ENCODE data around the gene FIGLA. TPM values are rescaled to one million over a fixed set of nuclear protein-coding genes. Genes with fewer than 3 reads are reported as not detected.

FIGLA gene
- total RNA-seq = not detected

GRCh38 chr2:70790136-70790828 is at the start of gene FIGLA:
FIGLA (minus strand) TSS chr2:70790643; CDS start chr2:70790638, 5 bp downstream.
- ATAC-seq = peak; percentile 31

GRCh38 chr2:70837980-70838925 is 47.8 kb upstream of the FIGLA start:
- DNase-seq (ENCODE audit: low spot score) (no peak), ATAC-seq (no peak)

More at GRCh38 chr2:70790136-70790828, at the start of gene FIGLA:
- DNase-seq (ENCODE audit: low spot score) = no peak

- DNase-seq (ENCODE audit: low spot score) (no peak), ATAC-seq (no peak)
These were observed 45.2 kb upstream of the FIGLA start, which contains the start of gene CD207 for GRCh38 chr2:70835643-70836042. CD207 (minus strand) TSS chr2:70835816; CDS start chr2:70835776, 40 bp downstream.

DNA sequence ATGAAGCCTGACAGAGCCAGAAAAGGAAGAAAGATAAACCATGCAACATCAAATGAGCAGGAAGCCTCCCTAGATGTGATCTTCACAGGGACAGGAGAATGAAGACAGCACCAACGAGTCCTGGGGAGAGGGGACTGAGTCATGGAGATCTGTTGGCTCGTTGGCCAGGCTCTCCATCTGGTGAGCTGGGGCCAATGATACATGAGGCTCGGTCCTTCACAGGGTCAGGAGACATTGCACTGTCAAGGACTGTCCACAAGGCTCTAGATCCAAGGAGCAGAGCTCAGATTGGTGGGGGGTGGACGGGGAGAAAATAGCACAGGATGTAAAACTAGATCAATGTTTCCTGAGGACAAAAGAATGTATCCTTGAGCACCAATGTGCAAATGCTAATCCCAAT is 44.4 kb upstream of the FIGLA start:
- DNase-seq (ENCODE audit: low spot score) (no peak), ATAC-seq (no peak)

DNA sequence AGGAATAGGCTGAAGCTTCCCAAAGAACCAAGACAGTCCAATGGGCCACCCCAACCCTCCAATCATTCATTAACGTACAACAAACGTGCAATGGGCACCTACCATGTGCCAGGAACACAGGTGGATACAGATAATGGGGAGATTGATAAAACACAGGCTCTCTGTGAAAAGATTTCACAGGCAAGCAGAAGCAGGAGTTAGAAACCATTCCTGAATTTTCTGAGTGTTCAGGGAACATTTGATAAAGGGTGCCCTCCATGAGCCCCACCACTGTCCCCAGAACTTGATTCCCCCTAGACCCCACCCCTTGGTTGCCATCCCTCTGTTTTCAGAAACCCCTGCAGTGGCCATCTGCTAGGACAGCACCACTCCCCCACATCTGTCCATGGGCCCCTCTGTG is 43.7 kb upstream of the FIGLA start:
- no peak for DNase-seq (ENCODE audit: low spot score)

DNA sequence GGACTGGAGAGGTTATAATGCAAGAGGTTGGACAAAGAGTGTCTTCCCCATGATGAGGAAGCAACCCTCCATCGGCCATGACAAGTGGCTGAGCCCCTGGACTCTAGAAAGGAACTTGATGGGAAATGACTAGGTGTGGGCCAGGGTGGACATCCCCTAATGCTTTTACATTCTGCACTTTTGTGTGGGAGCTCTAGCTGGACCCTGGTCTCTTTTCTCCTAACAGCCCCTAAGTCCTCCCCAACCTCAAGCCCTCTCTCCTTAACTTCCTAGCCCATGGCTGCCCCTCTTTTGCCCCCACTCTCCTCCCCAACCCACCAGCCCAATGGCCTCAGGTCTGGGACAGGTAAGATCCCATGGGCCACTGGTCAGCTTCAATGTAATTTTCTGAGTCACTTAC is 42.8 kb upstream of the FIGLA start:
- DNase-seq (ENCODE audit: low spot score) (no peak), ATAC-seq (no peak)

More for the DNA sequence above, 43.7 kb upstream of the FIGLA start:
- ATAC-seq = no peak

DNA sequence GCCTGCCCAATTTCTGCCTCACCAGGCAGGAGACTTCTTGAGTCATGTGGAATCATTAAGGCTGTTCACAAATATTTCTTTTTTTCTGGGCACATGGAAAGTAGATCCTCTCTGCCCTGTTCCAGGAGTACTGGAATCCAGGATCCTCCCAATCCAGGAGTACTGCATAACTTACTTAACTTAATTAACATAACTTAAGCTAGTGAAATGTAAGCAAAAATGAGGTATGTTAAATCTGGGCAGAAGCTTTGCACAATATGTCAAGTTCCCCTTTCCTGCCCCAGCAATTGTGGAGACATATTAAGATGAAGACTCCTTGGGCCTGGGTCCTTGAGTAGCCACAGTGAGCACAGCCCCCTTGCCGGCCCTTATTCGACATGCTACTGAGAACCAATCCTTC is 41.9 kb upstream of the FIGLA start:
- DNase-seq (ENCODE audit: low spot score) (no peak), ATAC-seq (no peak)

DNA sequence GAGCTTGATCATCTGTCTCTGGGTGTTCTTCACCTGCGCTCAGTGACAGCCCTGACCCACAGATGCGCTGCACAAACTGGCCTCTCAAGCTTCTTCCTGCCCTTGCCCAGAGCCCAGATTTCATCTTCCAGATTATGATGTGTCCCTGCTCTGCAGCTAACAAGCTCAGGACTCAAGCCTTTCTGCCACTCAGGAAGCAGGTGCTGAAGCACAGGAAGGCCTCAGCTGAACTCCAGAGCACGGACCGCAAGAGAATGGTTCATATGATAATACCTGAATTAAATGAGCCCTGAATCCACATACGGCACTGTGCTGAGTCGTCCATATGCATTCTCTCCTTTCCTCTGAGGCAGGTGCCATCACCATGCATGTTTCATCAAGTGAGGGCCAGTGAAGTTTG is 41.4 kb upstream of the FIGLA start:
- no peak for ATAC-seq
- DNase-seq (ENCODE audit: low spot score) = no peak

DNA sequence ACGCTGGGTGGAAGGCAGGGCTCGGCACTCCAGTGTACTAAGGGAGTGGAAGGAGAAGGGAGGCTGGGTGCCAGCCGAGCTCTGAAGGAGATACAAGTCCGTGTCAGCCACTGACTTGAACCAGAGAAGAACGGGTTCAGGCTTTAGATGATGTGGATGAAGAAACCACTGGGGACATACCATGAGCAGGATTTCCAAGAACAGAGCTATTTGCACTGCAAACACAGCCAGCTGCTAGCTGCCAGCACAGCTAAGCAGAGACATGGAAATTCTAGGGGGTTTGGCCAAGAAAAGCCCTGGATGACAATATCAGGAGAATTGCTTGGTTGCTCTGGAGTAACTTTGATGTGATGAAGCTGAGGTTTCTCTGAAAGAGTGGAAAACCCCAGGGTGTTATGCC is 39.9 kb upstream of the FIGLA start:
- DNase-seq (ENCODE audit: low spot score) = no peak
- ATAC-seq = no peak

DNA sequence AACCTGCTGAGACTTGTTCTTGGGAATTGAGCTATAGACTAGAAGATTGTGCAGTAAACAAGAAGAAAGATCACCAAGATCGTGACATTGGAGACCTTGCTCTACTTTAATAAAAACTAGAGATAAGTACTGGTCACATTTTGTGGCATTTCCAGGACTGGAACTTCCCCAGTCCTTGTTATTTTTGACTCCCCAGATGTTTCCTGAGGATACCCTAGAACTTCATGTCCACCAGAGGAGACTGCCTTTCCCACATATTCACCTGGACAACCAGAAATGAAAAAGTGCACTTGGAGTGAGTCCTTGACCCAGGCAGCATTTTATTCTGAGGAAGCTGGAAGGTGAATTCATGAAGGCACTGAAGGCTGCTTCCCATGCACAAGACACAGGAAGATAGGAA is 39.5 kb upstream of the FIGLA start:
- no peak for ATAC-seq

DNA sequence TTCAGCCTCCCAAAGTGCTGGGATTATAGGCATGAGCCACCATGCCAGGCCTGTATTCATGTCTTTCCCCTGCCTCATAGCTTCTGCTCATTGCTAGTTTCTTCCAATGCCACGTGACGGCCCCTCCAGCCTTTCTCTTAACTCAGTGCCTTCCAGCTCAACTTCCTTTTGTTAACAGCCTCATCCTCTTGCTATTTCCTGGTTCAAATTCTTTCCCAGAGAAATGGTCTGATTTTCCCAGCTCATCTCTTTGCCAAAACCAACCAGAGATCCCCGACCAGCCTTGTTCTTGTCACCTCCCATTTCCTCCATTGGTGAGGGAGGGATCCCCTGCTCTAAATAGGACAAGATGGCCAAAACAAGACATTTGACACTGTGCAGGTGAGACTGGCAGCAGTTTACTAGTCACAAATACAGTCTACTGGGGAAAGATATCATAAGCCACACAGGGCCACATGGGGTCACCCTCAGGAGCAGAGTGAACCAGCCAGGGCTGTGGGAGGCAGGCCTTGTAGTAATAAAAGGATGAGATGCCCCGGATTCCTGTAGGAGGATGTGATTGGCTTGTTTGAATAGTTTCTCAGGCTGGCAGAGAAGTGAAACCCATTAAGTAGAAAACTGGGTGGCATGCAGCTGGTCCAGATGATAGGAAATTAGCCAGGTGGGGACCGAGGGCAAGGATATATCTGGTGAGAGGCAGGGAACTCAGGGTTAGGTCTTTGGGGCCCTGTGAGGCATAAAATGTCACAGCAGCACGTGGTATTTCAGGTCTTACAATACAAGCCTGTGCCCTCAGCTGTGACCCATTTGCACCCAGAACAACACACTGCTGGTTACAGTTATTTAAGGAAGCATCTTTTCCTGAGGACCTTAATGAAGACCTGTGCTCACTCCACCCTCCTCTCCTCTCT is 38.7 kb upstream of the FIGLA start:
- ATAC-seq = no peak

More for the DNA sequence above, 39.5 kb upstream of the FIGLA start:
- no peak for DNase-seq (ENCODE audit: low spot score)

DNA sequence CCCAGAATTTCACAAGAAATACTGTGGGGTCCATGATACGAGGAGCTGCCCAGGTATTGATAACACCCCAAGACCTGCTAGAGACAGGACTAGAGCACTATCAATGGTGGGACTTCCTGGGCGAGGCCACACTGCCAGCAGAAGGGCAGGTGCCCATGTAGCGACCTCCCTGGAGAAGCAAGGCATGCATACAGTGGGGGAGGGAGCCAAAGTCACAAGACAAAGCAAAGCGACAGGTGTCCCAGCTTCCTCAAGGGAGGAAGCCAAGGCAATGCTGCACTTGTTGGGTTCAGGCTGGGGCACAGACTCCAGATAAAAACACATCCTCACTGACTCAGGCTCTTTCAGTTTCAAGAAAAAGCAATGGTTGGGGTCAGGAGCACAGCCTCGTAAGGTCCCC is 37.7 kb upstream of the FIGLA start:
- no peak for DNase-seq (ENCODE audit: low spot score)
- ATAC-seq = no peak

More for the DNA sequence above, 38.7 kb upstream of the FIGLA start:
- DNase-seq (ENCODE audit: low spot score) = no peak

- no peak for DNase-seq (ENCODE audit: low spot score)
These were observed 36.9 kb upstream of the FIGLA start for GRCh38 chr2:70827388-70827787.

DNA sequence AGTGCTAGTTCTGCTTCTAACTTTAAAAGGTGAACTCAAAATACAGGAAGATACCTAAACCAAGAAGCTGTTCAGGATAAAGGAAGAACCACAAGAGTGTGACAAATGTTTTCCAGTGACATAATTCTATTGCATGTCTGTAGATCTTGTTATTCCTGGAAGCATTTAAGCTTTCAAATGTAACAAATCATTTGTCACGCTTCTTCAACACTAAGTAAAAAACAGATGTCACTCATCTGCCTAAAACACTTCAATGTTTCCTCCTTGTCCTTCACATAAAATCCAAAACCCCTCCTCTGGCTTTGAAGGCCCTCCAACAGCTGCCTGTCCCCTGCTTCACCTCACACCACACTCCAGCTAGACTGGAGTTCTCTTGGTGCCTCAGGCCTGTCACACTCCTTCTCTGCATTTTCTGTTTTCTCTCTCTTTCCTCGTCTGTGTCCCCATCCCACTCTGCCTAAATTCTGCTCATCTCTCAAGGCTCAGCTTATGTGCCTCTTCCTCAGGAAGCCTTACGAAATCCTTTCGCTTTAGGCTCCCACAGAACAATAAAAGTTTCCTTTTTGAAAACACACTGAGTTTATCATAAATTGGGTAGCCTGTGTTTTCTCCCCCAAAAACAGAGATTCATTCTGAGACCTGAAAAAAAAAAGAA is 36.4 kb upstream of the FIGLA start:
- no peak for DNase-seq (ENCODE audit: low spot score)
- no peak for ATAC-seq

More at GRCh38 chr2:70827388-70827787, 36.9 kb upstream of the FIGLA start:
- no peak for ATAC-seq

DNA sequence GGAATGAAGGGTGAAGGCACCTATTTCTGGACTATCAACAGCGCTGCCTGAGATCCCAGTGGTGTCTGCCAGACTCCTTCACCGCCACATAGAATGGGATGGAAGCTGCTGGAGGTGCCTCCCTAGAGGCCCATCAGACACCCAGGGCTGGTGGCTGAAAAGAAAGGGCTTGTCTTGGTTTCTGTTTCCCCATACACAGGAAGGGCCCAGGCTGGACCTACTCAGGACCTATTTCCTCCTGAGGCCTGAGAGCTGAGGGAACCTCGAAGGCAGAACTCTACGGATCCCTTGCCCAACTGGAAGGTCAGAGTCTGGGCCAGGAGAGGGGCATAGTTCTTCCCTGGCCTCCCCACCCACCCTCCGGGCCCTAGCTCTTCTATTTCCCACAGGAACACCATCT is 32.8 kb upstream of the FIGLA start:
- no peak for DNase-seq (ENCODE audit: low spot score)
- peak; percentile 17 for ATAC-seq

- DNase-seq (ENCODE audit: low spot score) (no peak), ATAC-seq (no peak)
These were observed 32.4 kb upstream of the FIGLA start for GRCh38 chr2:70822843-70823242.

GRCh38 chr2:70820499-70820898 is 30.1 kb upstream of the FIGLA start, which contains the start of gene CLEC4F:
CLEC4F (minus strand) TSS chr2:70820599; CDS start chr2:70820523, 76 bp downstream.
- no peak for ATAC-seq

GRCh38 chr2:70817284-70817954 is 27.0 kb upstream of the FIGLA start:
- ATAC-seq = no peak
- DNase-seq (ENCODE audit: low spot score) = no peak

More at GRCh38 chr2:70820499-70820898, 30.1 kb upstream of the FIGLA start, which contains the start of gene CLEC4F:
- DNase-seq (ENCODE audit: low spot score) = no peak

DNA sequence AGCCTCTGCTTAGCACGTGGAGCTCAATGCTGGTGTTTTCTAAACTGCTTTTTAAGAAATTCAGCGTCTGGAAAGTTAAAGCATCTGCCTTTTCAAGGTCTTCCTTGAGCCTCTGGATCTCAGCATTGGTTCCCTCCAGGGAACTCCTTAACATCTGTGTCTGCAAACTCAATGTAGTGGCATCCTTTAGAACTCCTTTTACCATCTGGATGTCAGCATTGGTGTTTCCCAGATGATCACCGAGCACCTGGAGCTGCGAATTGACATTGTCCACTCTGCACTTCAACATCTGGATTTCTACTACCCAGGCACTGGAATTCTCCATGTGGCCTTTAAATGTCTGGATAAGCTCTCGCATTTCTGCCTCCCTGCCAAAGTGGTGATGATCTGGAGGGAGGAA is 26.3 kb upstream of the FIGLA start:
- ATAC-seq (no peak), DNase-seq (ENCODE audit: low spot score) (no peak)

Measured in left lobe of liver (tissue), 2 donors.